K562 (cell line): ENCODE results near the gene TAF12. TPM values are rescaled to one million over a fixed set of nuclear protein-coding genes. Genes with fewer than 3 reads are reported as not detected.

Experiments used
- CBX5 ChIP-seq: IDR thresholded peaks from 2 replicates; pipeline ENCODE4 v1.6.1; 2014; ENCODE audit warnings: low read depth, borderline replicate concordance
- HDAC1 ChIP-seq, 2 experiments: fragments of 450-650 bp; IDR thresholded peaks; 2 replicates each; pipeline ENCODE4 v1.6.1; 2016 to 2017; ENCODE audit warnings: inconsistent platforms in 1 of 2, mild to moderate bottlenecking in 1 of 2, moderate library complexity in 1 of 2
- PCBP2 ChIP-seq: fragments of 200-400 bp; formaldehyde crosslinking; IDR thresholded peaks from 2 replicates; pipeline ENCODE4 v1.6.1; 2018; ENCODE audit warnings: low read length, low read depth, mild to moderate bottlenecking, moderate library complexity; ENCODE audit not compliant: poor library complexity, severe bottlenecking
- PTTG1 ChIP-seq: fragments of 450-650 bp; IDR thresholded peaks from 2 replicates; pipeline ENCODE4 v1.6.1; 2016; ENCODE audit warnings: low read depth, mild to moderate bottlenecking, missing genetic modification characterization, missing compliant biosample characterization
- PURB ChIP-seq: sonication (generic); formaldehyde crosslinking; IDR thresholded peaks from 2 replicates; pipeline ENCODE4 v1.9.0; 2021; ENCODE audit warnings: low read depth, mild to moderate bottlenecking, missing genetic modification reagents
- SIN3B ChIP-seq: fragments of 450-650 bp; IDR thresholded peaks from 2 replicates; pipeline ENCODE4 v1.6.1; 2017; ENCODE audit warnings: low read depth, mild to moderate bottlenecking, moderate library complexity
- XRCC5 ChIP-seq: fragments of 200-400 bp; formaldehyde crosslinking; IDR thresholded peaks from 2 replicates; pipeline ENCODE4 v1.6.1; 2017; ENCODE audit warnings: low read depth, mild to moderate bottlenecking, low read length
- ZNF316 ChIP-seq: fragments of 450-650 bp; IDR thresholded peaks from 2 replicates; pipeline ENCODE4 v1.6.1; 2016
- ZNF780A ChIP-seq: fragments of 250-450 bp; sonication (Bioruptor Pico); IDR thresholded peaks from 2 replicates; pipeline ENCODE4 v1.5.0; 2021; ENCODE audit warnings: mild to moderate bottlenecking
- polyA plus RNA-seq, 8 experiments: library from polyadenylated mRNA; depleted of rRNA in 4 of 8; stranded (reverse) in 5 of 8; unstranded in 3 of 8; fragments of >200 nt; fragmentation: Nextera tagmentation in 2 of 8; fragmentation: Illumina TruSeq in 1 of 8; extraction: Ambion mirVana in 2 of 8; extraction: Trizol in 1 of 8; gene quantifications; 2 replicates each; pipeline versions ENCODE4 v1.2.1 to v1.2.3, GENCODE V29; 2011 to 2014; ENCODE audit warnings: inconsistent platforms in 1 of 8, missing spikeins in 1 of 8
- total RNA-seq, 7 experiments: library from RNA; depleted of rRNA in 6 of 7; stranded (reverse); fragments of >200 nt in 6 of 7; fragmentation: Illumina TruSeq in 2 of 7; extraction: Trizol in 2 of 7; gene quantifications; 2 replicates each; pipeline versions ENCODE4 v1.2.1 to v1.2.3, GENCODE V29; 2011 to 2021; ENCODE audit warnings: low replicate concordance in 1 of 7
- TF ChIP-seq, protein P1 (sequence below), 2 experiments: fragments of 450-650 bp; IDR thresholded peaks; 2 replicates each; pipeline ENCODE4 v1.6.1; 2016; ENCODE audit warnings: mild to moderate bottlenecking in 2 of 2, borderline replicate concordance in 1 of 2, low read depth in 1 of 2, moderate library complexity in 1 of 2
- TF ChIP-seq, protein P2 (sequence below): sonication (generic); formaldehyde crosslinking; IDR thresholded peaks from 2 replicates; pipeline ENCODE4 v1.8.1; 2023; ENCODE audit warnings: mild to moderate bottlenecking, missing genetic modification reagents
- TF ChIP-seq, protein P3 (sequence below): sonication (generic); formaldehyde crosslinking; IDR thresholded peaks from 2 replicates; pipeline ENCODE4 v1.8.1; 2023; ENCODE audit warnings: missing genetic modification reagents, mild to moderate bottlenecking, borderline replicate concordance

Gene TAF12
- total and polyA plus RNA-seq, 9 of the 15 experiments (the other 6 are each of a cell fraction or from before 2014, with no cell fraction given) = 31.6 to 89.0 (median 50.5) TPM

DNA sequence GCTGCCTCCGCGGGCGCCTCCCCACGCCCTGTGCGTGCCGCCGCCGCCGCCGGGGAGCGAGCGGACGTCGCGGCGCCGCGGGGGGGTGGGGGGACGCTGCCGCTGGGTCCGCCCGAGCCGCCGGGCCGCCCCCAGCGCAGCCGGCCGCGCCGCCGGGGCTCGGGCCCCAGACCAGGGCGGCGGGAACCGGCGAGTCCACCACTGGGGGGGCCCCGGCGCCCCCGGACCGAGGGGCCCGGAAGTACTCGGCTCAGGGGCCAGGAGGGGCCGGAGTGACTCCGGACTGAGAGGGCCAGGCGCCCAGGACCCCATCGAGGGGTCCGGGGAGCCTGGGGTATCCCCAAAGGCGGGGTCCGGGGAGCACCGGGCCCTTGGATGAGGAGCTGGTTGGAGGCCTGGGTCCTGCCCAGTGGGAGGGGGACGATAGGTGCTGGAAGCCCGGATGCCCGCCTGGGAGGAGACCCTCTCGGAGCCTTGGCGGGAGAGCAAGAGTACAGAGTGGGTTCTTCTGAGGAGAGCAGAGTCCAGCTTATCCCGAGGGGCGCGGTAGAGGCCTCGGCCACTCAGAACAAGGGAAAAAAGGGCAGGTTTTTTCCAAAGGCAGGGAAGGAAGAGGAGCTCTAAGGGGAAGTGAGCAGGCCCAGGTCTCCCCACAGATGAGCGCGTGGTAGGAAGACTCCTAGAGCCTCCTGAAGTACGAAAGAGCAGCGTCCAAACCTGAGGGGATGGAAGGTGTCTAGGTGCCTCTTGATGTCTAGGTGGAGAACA is 26.3 kb upstream of the TAF12 start (continued):
- TF ChIP-seq, protein P1, sequence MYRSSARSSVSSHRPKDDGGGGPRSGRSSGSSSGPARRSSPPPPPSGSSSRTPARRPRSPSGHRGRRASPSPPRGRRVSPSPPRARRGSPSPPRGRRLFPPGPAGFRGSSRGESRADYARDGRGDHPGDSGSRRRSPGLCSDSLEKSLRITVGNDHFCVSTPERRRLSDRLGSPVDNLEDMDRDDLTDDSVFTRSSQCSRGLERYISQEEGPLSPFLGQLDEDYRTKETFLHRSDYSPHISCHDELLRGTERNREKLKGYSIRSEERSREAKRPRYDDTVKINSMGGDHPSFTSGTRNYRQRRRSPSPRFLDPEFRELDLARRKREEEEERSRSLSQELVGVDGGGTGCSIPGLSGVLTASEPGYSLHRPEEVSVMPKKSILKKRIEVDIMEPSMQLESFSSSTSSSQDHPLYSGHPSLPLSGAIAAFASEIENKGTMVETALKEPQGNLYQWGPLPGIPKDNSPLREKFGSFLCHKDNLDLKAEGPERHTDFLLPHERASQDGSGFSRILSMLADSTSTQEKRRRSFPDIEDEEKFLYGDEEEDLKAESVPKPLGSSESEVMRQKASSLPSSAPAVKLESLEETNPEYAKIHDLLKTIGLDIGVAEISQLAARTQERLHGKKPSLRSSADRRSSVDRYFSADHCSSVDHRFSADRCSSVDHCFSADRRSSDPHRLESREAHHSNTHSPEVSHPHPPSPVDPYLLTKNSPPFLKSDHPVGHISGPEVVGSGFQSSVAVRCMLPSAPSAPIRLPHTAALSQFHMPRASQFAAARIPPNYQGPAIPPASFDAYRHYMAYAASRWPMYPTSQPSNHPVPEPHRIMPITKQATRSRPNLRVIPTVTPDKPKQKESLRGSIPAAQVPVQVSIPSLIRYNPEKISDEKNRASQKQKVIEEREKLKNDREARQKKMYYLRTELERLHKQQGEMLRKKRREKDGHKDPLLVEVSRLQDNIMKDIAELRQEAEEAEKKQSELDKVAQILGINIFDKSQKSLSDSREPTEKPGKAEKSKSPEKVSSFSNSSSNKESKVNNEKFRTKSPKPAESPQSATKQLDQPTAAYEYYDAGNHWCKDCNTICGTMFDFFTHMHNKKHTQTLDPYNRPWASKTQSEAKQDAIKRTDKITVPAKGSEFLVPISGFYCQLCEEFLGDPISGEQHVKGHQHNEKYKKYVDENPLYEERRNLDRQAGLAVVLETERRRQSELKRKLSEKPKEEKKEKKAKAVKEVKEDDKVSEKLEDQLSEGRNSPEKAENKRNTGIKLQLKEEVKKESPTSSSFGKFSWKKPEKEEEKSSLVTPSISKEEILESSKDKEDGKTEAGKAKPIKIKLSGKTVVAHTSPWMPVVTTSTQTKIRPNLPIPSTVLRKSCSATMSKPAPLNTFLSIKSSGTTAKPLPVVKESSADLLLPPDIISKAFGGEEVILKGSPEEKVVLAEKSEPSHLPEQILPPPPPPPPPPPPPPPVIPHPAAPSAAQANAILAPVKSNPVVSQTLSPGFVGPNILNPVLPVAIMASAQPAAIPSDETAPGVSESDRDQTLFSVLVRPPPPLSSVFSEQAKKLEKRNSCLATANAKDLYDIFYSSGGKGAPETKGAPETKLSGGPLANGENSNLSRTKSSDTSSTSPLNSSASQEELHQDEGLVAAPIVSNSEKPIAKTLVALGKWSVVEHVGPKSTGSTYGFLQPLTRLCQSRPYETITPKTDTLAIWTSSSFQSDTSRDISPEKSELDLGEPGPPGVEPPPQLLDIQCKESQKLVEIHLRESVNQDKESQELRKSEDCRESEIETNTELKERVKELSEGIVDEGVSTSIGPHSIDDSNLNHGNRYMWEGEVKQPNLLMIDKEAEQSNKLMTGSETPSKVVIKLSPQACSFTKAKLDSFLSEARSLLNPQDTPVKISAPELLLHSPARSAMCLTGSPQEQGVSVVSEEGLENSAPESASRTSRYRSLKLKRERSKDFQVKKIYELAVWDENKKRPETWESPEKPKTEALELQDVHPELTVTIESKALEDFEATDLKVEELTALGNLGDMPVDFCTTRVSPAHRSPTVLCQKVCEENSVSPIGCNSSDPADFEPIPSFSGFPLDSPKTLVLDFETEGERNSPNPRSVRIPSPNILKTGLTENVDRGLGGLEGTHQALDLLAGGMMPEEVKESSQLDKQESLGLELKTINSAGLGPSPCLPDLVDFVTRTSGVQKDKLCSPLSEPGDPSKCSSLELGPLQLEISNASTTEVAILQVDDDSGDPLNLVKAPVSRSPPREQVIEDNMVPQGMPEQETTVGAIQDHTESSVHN (IDR thresholded peaks at IDR 0.05; ENCODE audit: borderline replicate concordance in 1 of 2, low read depth in 1 of 2) = peak in 1 of 2 experiments; percentile 35; a peak in 1 of 4 replicates
- TF ChIP-seq SIN3B = peak; percentile 54; the same call in 1 of the 2 replicates
- TF ChIP-seq PTTG1 = no peak
- TF ChIP-seq PCBP2 = no peak
- no peak for TF ChIP-seq HDAC1 (IDR thresholded peaks at IDR 0.05)
- TF ChIP-seq PURB (CRISPR knock-in tag) = no peak
- TF ChIP-seq, protein P2, sequence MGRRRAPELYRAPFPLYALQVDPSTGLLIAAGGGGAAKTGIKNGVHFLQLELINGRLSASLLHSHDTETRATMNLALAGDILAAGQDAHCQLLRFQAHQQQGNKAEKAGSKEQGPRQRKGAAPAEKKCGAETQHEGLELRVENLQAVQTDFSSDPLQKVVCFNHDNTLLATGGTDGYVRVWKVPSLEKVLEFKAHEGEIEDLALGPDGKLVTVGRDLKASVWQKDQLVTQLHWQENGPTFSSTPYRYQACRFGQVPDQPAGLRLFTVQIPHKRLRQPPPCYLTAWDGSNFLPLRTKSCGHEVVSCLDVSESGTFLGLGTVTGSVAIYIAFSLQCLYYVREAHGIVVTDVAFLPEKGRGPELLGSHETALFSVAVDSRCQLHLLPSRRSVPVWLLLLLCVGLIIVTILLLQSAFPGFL (CRISPR knock-in tag) = no peak
- no peak for TF ChIP-seq CBX5
- no peak for TF ChIP-seq ZNF780A (CRISPR knock-in tag)
- TF ChIP-seq, protein P3, sequence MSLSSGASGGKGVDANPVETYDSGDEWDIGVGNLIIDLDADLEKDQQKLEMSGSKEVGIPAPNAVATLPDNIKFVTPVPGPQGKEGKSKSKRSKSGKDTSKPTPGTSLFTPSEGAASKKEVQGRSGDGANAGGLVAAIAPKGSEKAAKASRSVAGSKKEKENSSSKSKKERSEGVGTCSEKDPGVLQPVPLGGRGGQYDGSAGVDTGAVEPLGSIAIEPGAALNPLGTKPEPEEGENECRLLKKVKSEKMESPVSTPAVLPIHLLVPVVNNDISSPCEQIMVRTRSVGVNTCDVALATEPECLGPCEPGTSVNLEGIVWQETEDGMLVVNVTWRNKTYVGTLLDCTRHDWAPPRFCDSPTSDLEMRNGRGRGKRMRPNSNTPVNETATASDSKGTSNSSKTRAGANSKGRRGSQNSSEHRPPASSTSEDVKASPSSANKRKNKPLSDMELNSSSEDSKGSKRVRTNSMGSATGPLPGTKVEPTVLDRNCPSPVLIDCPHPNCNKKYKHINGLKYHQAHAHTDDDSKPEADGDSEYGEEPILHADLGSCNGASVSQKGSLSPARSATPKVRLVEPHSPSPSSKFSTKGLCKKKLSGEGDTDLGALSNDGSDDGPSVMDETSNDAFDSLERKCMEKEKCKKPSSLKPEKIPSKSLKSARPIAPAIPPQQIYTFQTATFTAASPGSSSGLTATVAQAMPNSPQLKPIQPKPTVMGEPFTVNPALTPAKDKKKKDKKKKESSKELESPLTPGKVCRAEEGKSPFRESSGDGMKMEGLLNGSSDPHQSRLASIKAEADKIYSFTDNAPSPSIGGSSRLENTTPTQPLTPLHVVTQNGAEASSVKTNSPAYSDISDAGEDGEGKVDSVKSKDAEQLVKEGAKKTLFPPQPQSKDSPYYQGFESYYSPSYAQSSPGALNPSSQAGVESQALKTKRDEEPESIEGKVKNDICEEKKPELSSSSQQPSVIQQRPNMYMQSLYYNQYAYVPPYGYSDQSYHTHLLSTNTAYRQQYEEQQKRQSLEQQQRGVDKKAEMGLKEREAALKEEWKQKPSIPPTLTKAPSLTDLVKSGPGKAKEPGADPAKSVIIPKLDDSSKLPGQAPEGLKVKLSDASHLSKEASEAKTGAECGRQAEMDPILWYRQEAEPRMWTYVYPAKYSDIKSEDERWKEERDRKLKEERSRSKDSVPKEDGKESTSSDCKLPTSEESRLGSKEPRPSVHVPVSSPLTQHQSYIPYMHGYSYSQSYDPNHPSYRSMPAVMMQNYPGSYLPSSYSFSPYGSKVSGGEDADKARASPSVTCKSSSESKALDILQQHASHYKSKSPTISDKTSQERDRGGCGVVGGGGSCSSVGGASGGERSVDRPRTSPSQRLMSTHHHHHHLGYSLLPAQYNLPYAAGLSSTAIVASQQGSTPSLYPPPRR (CRISPR knock-in tag) = no peak
- TF ChIP-seq ZNF316 = no peak
- TF ChIP-seq XRCC5 = 0 out of 2 replicates have a peak, but pooled peaks have one; percentile 29
